Activated CD4-positive, alpha-beta T cell treated with anti-CD3 and anti-CD28 coated beads, Interleukin-2, Interleukin-4, amounts not matched to agents 100 ng/mL and 50 ng/mL, durations not matched to agents 16 hours and 8 hours (primary cell): ENCODE measurements around the gene SPINK14.

ENCODE experiments used
- DNase-seq: peaks from one replicate; pipeline ENCODE4 v3.0.0-alpha.2; 2020; ENCODE audit warnings: low spot score

Gene SPINK14

GRCh38 chr5:148168246-148168645 lies at the start of gene SPINK14:
TSS of gene SPINK14 (plus strand) at chr5:148168546. CDS start at chr5:148169733, 1,187 bp downstream.
- DNase-seq = no peak

- no peak for DNase-seq
These were observed 48.0 kb upstream of the SPINK14 start for GRCh38 chr5:148120317-148120716.

DNA sequence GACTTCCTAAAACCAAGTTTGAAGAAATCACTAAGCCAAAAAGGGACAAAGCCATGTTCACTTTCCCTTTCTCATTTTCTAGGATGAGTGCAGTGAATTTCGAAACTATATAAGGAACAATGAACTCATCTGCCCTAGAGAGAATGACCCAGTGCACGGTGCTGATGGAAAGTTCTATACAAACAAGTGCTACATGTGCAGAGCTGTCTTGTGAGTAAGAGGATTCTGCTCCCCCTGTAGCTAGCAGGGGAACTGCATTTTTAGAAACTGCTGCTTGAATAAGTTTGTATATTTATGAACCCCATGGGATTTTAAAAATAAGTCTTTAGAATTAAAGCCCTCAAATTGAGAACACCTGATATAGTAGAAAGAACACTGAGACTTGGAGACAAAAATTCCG lies 42.7 kb upstream of the SPINK14 start:
- DNase-seq = no peak

GRCh38 chr5:148135091-148136048 lies 33.0 kb upstream of the SPINK14 start:
- no peak for DNase-seq

GRCh38 chr5:148140846-148141245 lies 27.5 kb upstream of the SPINK14 start:
- DNase-seq = no peak

- DNase-seq = no peak
These were observed 26.7 kb upstream of the SPINK14 start for GRCh38 chr5:148141645-148142044.

GRCh38 chr5:148145916-148146315 lies 22.4 kb upstream of the SPINK14 start:
- DNase-seq = no peak

GRCh38 chr5:148146487-148146886 lies 21.9 kb upstream of the SPINK14 start:
- DNase-seq = no peak

GRCh38 chr5:148147415-148147814 lies 20.9 kb upstream of the SPINK14 start:
- no peak for DNase-seq

DNA sequence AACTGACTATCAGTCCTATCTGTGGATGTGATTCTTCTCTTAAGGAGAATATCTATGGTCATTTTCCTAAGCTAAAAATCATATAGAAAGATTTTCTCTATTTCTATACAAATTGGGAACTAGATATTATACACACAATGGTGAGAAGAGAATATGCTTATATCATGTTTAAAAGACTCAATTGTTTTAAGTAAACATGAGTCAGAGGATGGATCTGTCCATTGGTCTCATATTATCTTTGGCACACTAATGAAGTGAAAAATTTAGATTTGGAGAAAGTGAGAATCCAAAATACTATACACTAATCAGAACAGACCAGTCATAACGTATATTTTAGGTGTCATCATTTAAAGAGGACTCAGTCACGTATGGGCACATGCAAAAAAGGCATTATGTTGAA lies 16.5 kb upstream of the SPINK14 start:
- no peak for DNase-seq

DNA sequence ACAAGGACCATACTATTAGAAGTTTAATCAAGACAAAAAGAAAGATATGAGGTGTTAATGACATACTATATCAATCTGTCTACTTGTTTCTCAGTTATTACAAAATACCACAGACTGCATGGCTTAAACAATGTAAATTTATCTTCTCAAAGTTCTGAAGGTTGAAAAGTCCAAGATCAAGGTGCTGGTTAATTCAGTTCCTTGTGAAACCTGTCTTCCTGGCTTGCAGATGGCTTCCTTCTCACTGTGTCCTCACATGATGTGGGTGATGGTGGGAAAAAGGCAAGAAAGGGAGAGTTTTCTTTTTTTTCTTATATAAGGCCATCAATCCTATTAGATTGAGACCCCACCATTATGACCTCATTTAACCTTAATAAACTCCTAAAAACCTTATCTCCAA lies 15.6 kb upstream of the SPINK14 start:
- no peak for DNase-seq

DNA sequence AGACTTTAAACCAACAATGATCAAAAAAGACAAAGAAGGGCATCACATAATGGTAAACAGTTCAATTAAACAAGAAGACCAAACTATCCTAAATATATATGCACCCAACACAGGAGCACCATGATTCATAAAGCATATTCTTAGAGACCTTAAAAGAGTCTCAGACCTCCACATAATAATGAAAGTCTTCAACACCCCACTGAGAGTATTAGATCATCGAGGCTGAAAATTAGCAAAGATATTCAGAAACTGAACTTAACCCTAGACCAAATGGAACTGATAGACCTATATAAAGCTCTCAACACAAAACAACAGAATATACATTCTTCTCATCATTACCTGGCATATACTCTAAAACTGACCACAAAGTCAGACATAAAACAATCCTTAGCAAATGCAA lies 11.7 kb upstream of the SPINK14 start:
- no peak for DNase-seq

- no peak for DNase-seq
These were observed 6.3 kb upstream of the SPINK14 start for GRCh38 chr5:148162038-148162437.

- DNase-seq = no peak
These were observed 5.0 kb upstream of the SPINK14 start for GRCh38 chr5:148163345-148163744.

GRCh38 chr5:148166550-148167283 lies 1.6 kb upstream of the SPINK14 start:
- DNase-seq = no peak

DNA sequence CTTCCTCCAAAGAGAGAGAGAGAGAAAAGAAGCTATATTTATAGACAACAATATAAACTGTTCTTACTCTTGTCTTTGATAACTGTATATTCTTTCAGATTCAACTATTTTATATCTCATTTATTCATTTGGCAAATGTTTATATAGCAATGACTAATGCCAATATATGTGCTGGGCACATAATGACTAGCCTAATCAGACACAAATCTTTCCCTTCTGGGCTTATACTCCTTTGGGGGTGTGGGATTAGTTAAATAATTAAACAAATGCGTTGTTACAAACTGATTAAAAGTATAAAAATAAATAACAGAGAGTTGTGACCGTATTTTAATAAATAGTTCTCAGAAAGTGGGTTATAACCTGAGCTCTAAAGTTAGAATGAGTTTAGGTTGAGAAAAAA lies 4.0 kb downstream of the SPINK14 start:
- DNase-seq = no peak

GRCh38 chr5:148176480-148176879 lies 8.1 kb downstream of the SPINK14 start:
- DNase-seq = no peak

GRCh38 chr5:148177207-148177606 lies 8.9 kb downstream of the SPINK14 start:
- no peak for DNase-seq

DNA sequence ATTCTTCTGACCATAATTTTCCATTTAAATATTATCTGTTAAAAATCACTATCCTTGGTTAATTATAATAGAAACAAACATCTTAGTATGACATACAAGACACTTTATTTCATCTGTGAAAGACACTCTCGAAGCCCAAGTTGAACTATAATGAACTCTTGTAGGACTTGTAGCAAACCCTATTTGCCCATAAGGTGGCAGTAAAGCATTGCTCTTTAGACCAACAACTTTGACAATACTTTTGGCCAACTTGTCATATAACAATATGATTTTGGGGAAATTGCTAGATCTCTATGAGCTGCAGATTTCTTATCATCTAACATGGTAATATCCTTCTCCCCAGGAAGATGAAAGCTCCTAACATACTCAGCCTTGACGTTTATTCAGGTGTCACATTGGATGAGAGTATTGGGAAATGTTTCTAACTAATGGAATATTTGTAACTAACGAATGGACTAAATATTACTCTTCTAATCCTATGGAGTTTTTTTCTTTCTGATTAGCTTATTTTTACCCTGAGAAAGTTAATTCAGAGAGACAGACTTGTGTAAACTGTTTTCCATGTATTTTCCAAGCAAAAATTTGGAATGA lies 11.0 kb downstream of the SPINK14 start:
- DNase-seq = peak; percentile 66

GRCh38 chr5:148186248-148187003 lies 18.1 kb downstream of the SPINK14 start:
- peak; percentile 87 for DNase-seq

- no peak for DNase-seq
These were observed 22.7 kb downstream of the SPINK14 start for GRCh38 chr5:148191010-148191409.

DNA sequence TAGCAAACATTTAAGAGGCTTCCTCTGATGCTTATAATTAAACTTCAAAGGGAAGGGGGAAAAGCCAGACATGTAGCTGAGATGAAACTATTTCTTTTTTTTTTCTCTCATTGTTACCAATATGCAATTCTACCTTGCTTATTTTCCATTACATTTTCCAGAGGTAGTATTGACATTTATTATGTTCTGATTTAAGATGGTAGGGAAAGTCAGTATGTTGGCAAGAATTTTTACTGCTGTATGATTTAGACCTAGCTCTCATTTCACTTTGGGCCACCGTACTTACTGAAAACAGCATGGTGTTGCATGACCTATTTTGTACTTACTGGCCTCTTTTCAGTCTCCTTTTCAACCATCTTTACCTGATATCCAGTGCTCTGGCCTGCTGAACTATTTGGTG lies 24.9 kb downstream of the SPINK14 start:
- DNase-seq = no peak
